OCI-LY3 (cell line): Measurements from ENCODE around the gene NPHP4.

Experiments used
- H2AFZ ChIP-seq: fragments of 200-600, 300-600 bp; shearing (Covaris generic); 2 replicates; pipeline ENCODE4 v1.6.0; 2014; ENCODE audit warnings: antibody characterized with exemption, low read depth, low read length
- H3K27ac ChIP-seq: fragments of 200-600, 300-600 bp; sonication (generic); 2 replicates; pipeline ENCODE4 v1.5.1; 2014; ENCODE audit warnings: mild to moderate bottlenecking, low read length, moderate library complexity, mixed read lengths
- H3K27me3 ChIP-seq: fragments of 200-600, 300-600 bp; sonication (generic); 2 replicates; pipeline ENCODE4 v1.6.1; 2014; ENCODE audit warnings: low read depth, low read length, mixed read lengths
- H3K36me3 ChIP-seq: fragments of 200-600, 300-600 bp; sonication (generic); replicated peaks from 2 replicates; pipeline ENCODE3; 2014; ENCODE audit warnings: low read depth, low read length, mixed read lengths
- H3K4me1 ChIP-seq: fragments of 300-600, 200-600 bp; sonication (generic); 2 replicates; pipeline ENCODE4 v1.6.1; 2014; ENCODE audit warnings: low read length, mixed read lengths
- H3K4me2 ChIP-seq: fragments of 200-600, 300-600 bp; sonication (generic); 2 replicates; pipeline ENCODE4 v1.6.1; 2014; ENCODE audit warnings: low read length, mixed read lengths
- H3K4me3 ChIP-seq: fragments of 300-600, 200-600 bp; sonication (generic); 2 replicates; pipeline ENCODE4 v1.5.1; 2014; ENCODE audit warnings: antibody characterized with exemption, mild to moderate bottlenecking, low read length, moderate library complexity
- H3K79me2 ChIP-seq: fragments of 300-600, 200-600 bp; shearing (Covaris generic); 2 replicates; pipeline ENCODE4 v1.6.1; 2014; ENCODE audit warnings: mild to moderate bottlenecking, low read length, mixed read lengths
- H3K9ac ChIP-seq: fragments of 300-600, 200-600 bp; shearing (Covaris generic); 2 replicates; pipeline ENCODE4 v1.6.0; 2014; ENCODE audit warnings: mild to moderate bottlenecking, low read length, moderate library complexity
- H3K9me3 ChIP-seq: fragments of 200-600, 300-600 bp; shearing (Covaris generic); 2 replicates; pipeline ENCODE4 v1.6.1; 2014; ENCODE audit warnings: low read length, mixed read lengths; ENCODE audit not compliant: insufficient read depth
- H4K20me1 ChIP-seq: fragments of 200-600, 300-600 bp; sonication (generic); 2 replicates; pipeline ENCODE4 v1.6.1; 2016; ENCODE audit warnings: low read length, mixed read lengths; ENCODE audit not compliant: insufficient read depth
- CTCF ChIP-seq: fragments of 200-600, 300-600 bp; sonication (generic); IDR thresholded peaks from 2 replicates; pipeline ENCODE4 v1.5.1; 2014; ENCODE audit warnings: antibody characterized with exemption, low read length, low read depth
- EZH2phosphoT487 ChIP-seq: fragments of 200-600 bp; shearing (Covaris generic); IDR thresholded peaks from 2 replicates; pipeline ENCODE4 v1.6.1; 2018; ENCODE audit warnings: antibody characterized with exemption, mixed run types, low read depth

Gene NPHP4

DNA sequence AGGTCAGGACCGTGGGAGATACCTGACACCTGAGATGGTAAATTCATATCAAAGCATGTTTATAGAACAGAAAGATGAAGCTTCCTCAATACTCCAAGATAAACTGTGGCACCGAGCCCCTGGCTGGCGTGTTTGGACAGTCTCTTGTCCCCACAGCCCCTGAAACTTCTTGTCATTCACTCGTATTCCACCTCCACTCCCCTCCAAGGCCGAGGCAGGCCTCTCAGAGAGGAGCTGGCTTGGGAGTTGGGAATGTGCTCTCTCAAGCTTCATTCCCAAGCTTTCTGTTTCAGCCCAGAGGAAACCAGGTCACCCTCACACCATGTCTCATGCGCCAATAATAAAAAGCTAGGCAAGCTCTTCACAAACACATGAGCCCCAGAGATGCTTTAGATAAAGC, 86.1 kb downstream of the NPHP4 start:
- H3K9ac ChIP-seq = no peak overlapping the region
- no peaks in the 10 kb centered on the region for H4K20me1 ChIP-seq
- no peak overlapping the region for H3K4me3 ChIP-seq
- H3K27me3 ChIP-seq = no peaks in the 10 kb centered on the region
- no peaks in the 10 kb centered on the region for H3K79me2 ChIP-seq
- no peaks in the 10 kb centered on the region for H3K36me3 ChIP-seq
- no peak overlapping the region for H2AFZ ChIP-seq
- no peaks in the 10 kb centered on the region for H3K4me1 ChIP-seq
- TF ChIP-seq EZH2phosphoT487 = no peak
- no peak for TF ChIP-seq CTCF
- H3K27ac ChIP-seq = no peak overlapping the region
- no peaks in the 10 kb centered on the region for H3K9me3 ChIP-seq
- no peak overlapping the region for H3K4me2 ChIP-seq

DNA sequence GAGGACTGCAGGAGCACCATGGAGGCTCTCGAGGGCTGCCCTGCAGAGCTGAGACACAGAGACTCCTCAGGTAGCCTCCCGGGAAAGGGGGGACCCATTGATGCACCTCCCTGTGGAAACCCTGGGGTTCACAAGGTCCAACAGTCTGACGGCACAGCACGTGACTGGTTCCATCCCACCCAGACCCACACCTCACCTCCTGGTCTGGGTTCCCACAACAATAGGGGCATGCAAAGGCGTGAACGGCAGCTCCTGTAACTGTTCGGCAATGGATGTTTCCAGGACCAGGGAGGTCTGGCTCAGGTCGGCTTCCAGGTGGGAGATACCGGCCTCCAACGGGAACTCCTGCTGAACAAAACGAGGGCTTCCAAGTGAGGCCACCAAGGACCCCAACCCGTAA, 86.8 kb downstream of the NPHP4 start:
- no peak overlapping the region for H3K9ac ChIP-seq
- no peak overlapping the region for H3K27ac ChIP-seq
- no peaks in the 10 kb centered on the region for H3K27me3 ChIP-seq
- no peaks in the 10 kb centered on the region for H3K79me2 ChIP-seq
- no peak overlapping the region for H3K4me3 ChIP-seq
- H4K20me1 ChIP-seq = no peaks in the 10 kb centered on the region
- no peak overlapping the region for H2AFZ ChIP-seq
- no peaks in the 10 kb centered on the region for H3K36me3 ChIP-seq
- H3K4me1 ChIP-seq = no peaks in the 10 kb centered on the region
- TF ChIP-seq EZH2phosphoT487 = no peak
- no peak for TF ChIP-seq CTCF
- no peak overlapping the region for H3K4me2 ChIP-seq
- no peaks in the 10 kb centered on the region for H3K9me3 ChIP-seq

DNA sequence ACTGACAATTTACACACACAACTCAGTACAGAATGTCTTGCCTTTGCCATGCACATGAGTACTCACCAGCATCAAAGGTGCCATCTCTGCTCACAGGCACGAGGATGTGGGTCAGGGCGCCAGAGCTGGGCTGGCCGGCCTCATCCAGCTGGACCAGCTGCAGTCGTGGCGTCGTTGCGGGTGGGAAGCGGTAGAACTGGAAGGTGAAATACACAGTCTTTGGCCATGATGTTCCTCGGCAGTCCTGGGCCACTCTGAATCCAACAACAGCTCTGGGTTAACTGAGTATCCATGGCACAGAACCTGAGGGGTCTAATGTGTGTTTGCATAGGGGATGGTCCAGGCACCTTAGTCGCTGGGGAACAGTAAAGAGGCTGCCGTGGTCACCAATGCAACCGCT, 87.7 kb downstream of the NPHP4 start:
- Histone ChIP-seq H4K20me1 (no peaks in the 10 kb centered on the region), H3K4me2 (no peak overlapping the region), H3K79me2 (no peaks in the 10 kb centered on the region), H2AFZ (no peak overlapping the region), H3K4me3 (no peak overlapping the region), H3K27ac (no peak overlapping the region), H3K9ac (no peak overlapping the region), H3K36me3 (no peaks in the 10 kb centered on the region), H3K4me1 (no peaks in the 10 kb centered on the region), H3K27me3 (no peaks in the 10 kb centered on the region), H3K9me3 (no peaks in the 10 kb centered on the region)
- TF ChIP-seq CTCF = no peak
- TF ChIP-seq EZH2phosphoT487 = no peak

GRCh38 chr1:5903680-5904079, 88.5 kb downstream of the NPHP4 start:
- H3K4me2 ChIP-seq = no peak overlapping the region
- no peak overlapping the region for H3K27ac ChIP-seq
- H3K79me2 ChIP-seq = no peaks in the 10 kb centered on the region
- no peaks in the 10 kb centered on the region for H3K9me3 ChIP-seq
- TF ChIP-seq CTCF (no peak), EZH2phosphoT487 (no peak)
- H3K36me3 ChIP-seq = no peaks in the 10 kb centered on the region
- no peak overlapping the region for H3K4me3 ChIP-seq
- no peak overlapping the region for H2AFZ ChIP-seq
- no peaks in the 10 kb centered on the region for H3K4me1 ChIP-seq
- H3K9ac ChIP-seq = no peak overlapping the region
- H3K27me3 ChIP-seq = no peaks in the 10 kb centered on the region
- no peaks in the 10 kb centered on the region for H4K20me1 ChIP-seq
